Astrocyte (in vitro differentiated cells and primary cell): Measurements from ENCODE around the gene CDH22. TPM values are rescaled to one million over a fixed set of nuclear protein-coding genes. Genes with fewer than 3 reads are reported as not detected.
A peak's percentile ranks its signal among the peaks of the same experiment; 100 is the strongest.

Experiments
- DNase-seq: peaks from one replicate; pipeline ENCODE4 v3.0.0-alpha.2; 2010; ENCODE audit warnings: low read depth
- FAIRE-seq: peaks from 2 replicates; lab custom pipeline; 2011; peaks lifted over from hg19 to GRCh38; lab: Jason Lieb, UNC
- H2AFZ ChIP-seq: 2 replicates; pipeline ENCODE4 v1.6.0; 2012; ENCODE audit warnings: low read depth, low read length, inconsistent platforms
- H3K27ac ChIP-seq: 2 replicates; pipeline ENCODE4 v1.5.1; 2011; ENCODE audit warnings: low read depth, low read length, inconsistent platforms
- H3K27me3 ChIP-seq: 2 replicates; pipeline ENCODE4 v1.6.0; 2011; ENCODE audit warnings: low read length, inconsistent platforms; ENCODE audit not compliant: insufficient read depth
- H3K36me3 ChIP-seq: 2 replicates; pipeline ENCODE4 v1.5.1; 2011; ENCODE audit warnings: low read length, inconsistent platforms; ENCODE audit not compliant: insufficient read depth
- H3K4me1 ChIP-seq: 2 replicates; pipeline ENCODE4 v1.5.1; 2011; ENCODE audit warnings: low read length, inconsistent platforms; ENCODE audit not compliant: insufficient read depth
- H3K4me2 ChIP-seq: 2 replicates; pipeline ENCODE4 v1.6.0; 2012; ENCODE audit warnings: low read length, inconsistent platforms
- H3K4me3 ChIP-seq: 2 replicates; pipeline ENCODE4 v1.5.1; 2011; ENCODE audit warnings: low read depth, mild to moderate bottlenecking, low read length, inconsistent platforms; ENCODE audit not compliant: insufficient read depth
- H3K79me2 ChIP-seq: 2 replicates; pipeline ENCODE4 v1.6.0; 2012; ENCODE audit warnings: mild to moderate bottlenecking, low read length, inconsistent platforms; ENCODE audit not compliant: insufficient read depth
- H3K9ac ChIP-seq: 2 replicates; pipeline ENCODE4 v1.6.0; 2012; ENCODE audit warnings: mild to moderate bottlenecking, low read length, inconsistent platforms
- H3K9me3 ChIP-seq: 2 replicates; pipeline ENCODE4 v1.5.1; 2012; ENCODE audit warnings: low read depth, mild to moderate bottlenecking, low read length, inconsistent platforms; ENCODE audit not compliant: insufficient read depth
- H4K20me1 ChIP-seq: 2 replicates; pipeline ENCODE4 v1.6.0; 2012; ENCODE audit warnings: low read length, inconsistent platforms; ENCODE audit not compliant: insufficient read depth
- H3K27ac Mint-ChIP-seq: one replicate; pipeline ENCODE4 v1.8.0; 2021; ENCODE audit warnings: mild to moderate bottlenecking, mixed read lengths; ENCODE audit not compliant: unreplicated experiment
- H3K27me3 Mint-ChIP-seq: one replicate; pipeline ENCODE4 v1.8.0; 2021; ENCODE audit warnings: low read depth, mixed read lengths; ENCODE audit not compliant: unreplicated experiment
- H3K36me3 Mint-ChIP-seq: one replicate; pipeline ENCODE4 v1.8.0; 2021; ENCODE audit warnings: low read depth, mixed read lengths; ENCODE audit not compliant: unreplicated experiment
- H3K4me1 Mint-ChIP-seq: one replicate; pipeline ENCODE4 v1.8.0; 2021; ENCODE audit warnings: low read depth, mixed read lengths; ENCODE audit not compliant: unreplicated experiment
- H3K4me3 Mint-ChIP-seq: one replicate; pipeline ENCODE4 v1.8.0; 2021; ENCODE audit warnings: mild to moderate bottlenecking, moderate library complexity, mixed read lengths; ENCODE audit not compliant: unreplicated experiment
- H3K9me3 Mint-ChIP-seq: one replicate; pipeline ENCODE4 v1.8.0; 2021; ENCODE audit warnings: mild to moderate bottlenecking, mixed read lengths; ENCODE audit not compliant: unreplicated experiment
- CTCF ChIP-seq: IDR thresholded peaks from 2 replicates; pipeline ENCODE4 v1.5.1; 2011; ENCODE audit warnings: low read depth, mild to moderate bottlenecking, inconsistent platforms, low read length, moderate library complexity; ENCODE audit not compliant: insufficient read depth
- EZH2 ChIP-seq: IDR thresholded peaks from 2 replicates; pipeline ENCODE4 v1.6.1; 2012; ENCODE audit warnings: mild to moderate bottlenecking, low read length, inconsistent platforms; ENCODE audit not compliant: insufficient read depth
- total RNA-seq: library from RNA; stranded (reverse); gene quantifications from 2 replicates; pipeline ENCODE4 v1.2.1, GENCODE V29; 2021

The CDH22 gene
- total RNA-seq, 1 donor from 2014 or later, result not detected

- peaks cover 23% of the 10 kb centered on the region for H3K4me1 ChIP-seq
- H3K9ac ChIP-seq, result no peak overlapping the region
- H3K9me3 ChIP-seq, result no peaks in the 10 kb centered on the region
- Mint-ChIP-seq H3K9me3 (no peaks in the 10 kb centered on the region), H3K4me3 (no peak overlapping the region), H3K27me3 (no peaks in the 10 kb centered on the region), H3K27ac (no peak overlapping the region), H3K36me3 (peaks cover 11% of the 10 kb centered on the region), H3K4me1 (peaks cover 29% of the 10 kb centered on the region)
- H3K36me3 ChIP-seq, result peaks cover 3% of the 10 kb centered on the region
- no peaks in the 10 kb centered on the region for H3K27me3 ChIP-seq
- DNase-seq, result no peak
- no peak for FAIRE-seq
- H3K4me2 ChIP-seq, result no peak overlapping the region
- H3K4me3 ChIP-seq, result no peak overlapping the region
- no peaks in the 10 kb centered on the region for H3K79me2 ChIP-seq
- H2AFZ ChIP-seq, result no peak overlapping the region
- H3K27ac ChIP-seq, result no peak overlapping the region
- TF ChIP-seq CTCF (no peak), EZH2 (no peak)
- peaks cover 9% of the 10 kb centered on the region for H4K20me1 ChIP-seq
Measured at GRCh38 chr20:46352370-46352938, 44.2 kb upstream of the CDH22 start.

- H3K4me1 ChIP-seq, result peaks cover 23% of the 10 kb centered on the region
- H3K36me3 Mint-ChIP-seq, result peaks cover 15% of the 10 kb centered on the region
- peak overlapping the region; percentile 80 for H3K4me2 ChIP-seq
- FAIRE-seq (no peak), DNase-seq (no peak)
- no peaks in the 10 kb centered on the region for H3K27me3 Mint-ChIP-seq
- no peaks in the 10 kb centered on the region for H3K9me3 Mint-ChIP-seq
- H3K4me1 Mint-ChIP-seq, result peaks cover 29% of the 10 kb centered on the region
- H3K9ac ChIP-seq, result peak overlapping the region; percentile 84
- H3K27me3 ChIP-seq, result no peaks in the 10 kb centered on the region
- peaks cover 3% of the 10 kb centered on the region for H3K36me3 ChIP-seq
- no peaks in the 10 kb centered on the region for H3K9me3 ChIP-seq
- peak overlapping the region; percentile 92 for H3K27ac ChIP-seq
- H3K4me3 ChIP-seq, result no peak overlapping the region
- peak overlapping the region; percentile 98 for H3K27ac Mint-ChIP-seq
- H2AFZ ChIP-seq, result no peak overlapping the region
- H3K79me2 ChIP-seq, result no peaks in the 10 kb centered on the region
- no peak for TF ChIP-seq CTCF
- no peak for TF ChIP-seq EZH2
- no peaks in the 10 kb centered on the region for H4K20me1 ChIP-seq
- no peak overlapping the region for H3K4me3 Mint-ChIP-seq
Measured at GRCh38 chr20:46351357-46352058, 43.2 kb upstream of the CDH22 start.

GRCh38 chr20:46350986-46351267 is 42.6 kb upstream of the CDH22 start:
- Mint-ChIP-seq H3K9me3 (no peaks in the 10 kb centered on the region), H3K4me3 (peak overlapping the region; percentile 67), H3K4me1 (peaks cover 29% of the 10 kb centered on the region), H3K27ac (peak overlapping the region; percentile 98), H3K36me3 (peaks cover 17% of the 10 kb centered on the region), H3K27me3 (no peaks in the 10 kb centered on the region)
- H3K4me1 ChIP-seq, result peaks cover 23% of the 10 kb centered on the region
- no peak for DNase-seq
- no peak for FAIRE-seq
- H3K36me3 ChIP-seq, result peaks cover 3% of the 10 kb centered on the region
- peak overlapping the region; percentile 84 for H3K9ac ChIP-seq
- H3K27me3 ChIP-seq, result no peaks in the 10 kb centered on the region
- H2AFZ ChIP-seq, result peak overlapping the region; percentile 55
- TF ChIP-seq CTCF (no peak), EZH2 (no peak)
- no peaks in the 10 kb centered on the region for H4K20me1 ChIP-seq
- no peaks in the 10 kb centered on the region for H3K79me2 ChIP-seq
- H3K4me2 ChIP-seq, result peak overlapping the region; percentile 80
- H3K27ac ChIP-seq, result peak overlapping the region; percentile 92
- H3K9me3 ChIP-seq, result no peaks in the 10 kb centered on the region
- no peak overlapping the region for H3K4me3 ChIP-seq
